ENCODE results near the gene WDFY1.

DNA sequence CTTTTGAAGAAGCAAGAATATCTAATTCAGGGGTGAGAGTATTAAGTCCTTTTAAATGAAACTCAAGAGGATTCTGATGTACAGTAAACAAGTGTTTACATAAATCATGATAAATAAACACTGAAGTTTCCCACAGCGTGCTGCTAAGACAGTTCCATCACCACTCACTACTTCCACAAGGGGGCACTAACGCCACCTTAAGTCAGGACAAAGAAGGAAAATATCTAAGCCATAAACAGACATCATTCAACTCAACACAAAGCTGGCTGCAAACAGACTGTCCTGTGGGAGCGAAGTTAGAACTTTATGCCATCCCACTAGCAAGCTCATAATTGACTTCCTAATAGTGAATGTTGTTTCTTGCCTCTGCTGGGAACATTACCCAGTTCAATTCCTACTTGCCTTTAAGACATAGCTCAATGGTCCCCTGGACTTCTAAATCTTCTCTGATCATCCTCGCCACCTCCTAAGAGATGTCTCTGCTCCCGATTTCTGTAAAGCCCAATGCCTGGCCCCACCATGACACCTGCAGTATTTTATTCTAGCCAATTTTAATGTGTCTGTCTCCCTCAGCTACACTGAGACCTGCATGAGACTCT is 48.6 kb upstream of the WDFY1 start:
- TF ChIP-seq, protein P1, sequence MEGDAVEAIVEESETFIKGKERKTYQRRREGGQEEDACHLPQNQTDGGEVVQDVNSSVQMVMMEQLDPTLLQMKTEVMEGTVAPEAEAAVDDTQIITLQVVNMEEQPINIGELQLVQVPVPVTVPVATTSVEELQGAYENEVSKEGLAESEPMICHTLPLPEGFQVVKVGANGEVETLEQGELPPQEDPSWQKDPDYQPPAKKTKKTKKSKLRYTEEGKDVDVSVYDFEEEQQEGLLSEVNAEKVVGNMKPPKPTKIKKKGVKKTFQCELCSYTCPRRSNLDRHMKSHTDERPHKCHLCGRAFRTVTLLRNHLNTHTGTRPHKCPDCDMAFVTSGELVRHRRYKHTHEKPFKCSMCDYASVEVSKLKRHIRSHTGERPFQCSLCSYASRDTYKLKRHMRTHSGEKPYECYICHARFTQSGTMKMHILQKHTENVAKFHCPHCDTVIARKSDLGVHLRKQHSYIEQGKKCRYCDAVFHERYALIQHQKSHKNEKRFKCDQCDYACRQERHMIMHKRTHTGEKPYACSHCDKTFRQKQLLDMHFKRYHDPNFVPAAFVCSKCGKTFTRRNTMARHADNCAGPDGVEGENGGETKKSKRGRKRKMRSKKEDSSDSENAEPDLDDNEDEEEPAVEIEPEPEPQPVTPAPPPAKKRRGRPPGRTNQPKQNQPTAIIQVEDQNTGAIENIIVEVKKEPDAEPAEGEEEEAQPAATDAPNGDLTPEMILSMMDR (conservative IDR thresholded peaks at IDR 0.05; ENCODE audit: low read length), result peak; percentile 93
- no peak for TF ChIP-seq EZH2phosphoT487 (IDR thresholded peaks at IDR 0.05; ENCODE audit: borderline replicate concordance, low read depth, low read length)
